H1 (cell line): Measurements from ENCODE around the gene CEP41. TPM values are rescaled to one million over a fixed set of nuclear protein-coding genes. Genes with fewer than 3 reads are reported as not detected.

ENCODE experiments used
- CTCF ChIA-PET: fragments of 300-600 bp; sonication (Branson Sonifier 250); formaldehyde crosslinking; loops from one replicate; lab custom pipeline; 2021; ENCODE audit not compliant: partially characterized antibody; lab: Charles Lee
- POLR2A ChIA-PET: fragments of 300-600 bp; sonication (Branson Sonifier 250); formaldehyde crosslinking; loops from one replicate; lab custom pipeline; 2021; ENCODE audit warnings: inconsistent platforms; ENCODE audit not compliant: partially characterized antibody; lab: Charles Lee
- DNase-seq, 2 experiments: peaks; one replicate each; pipeline versions ENCODE4 v3.0.0 to v3.0.0-alpha.2; 2010 to 2022; ENCODE audit warnings: low spot score in 2 of 2, low read depth in 1 of 2, mixed read lengths in 1 of 2
- FAIRE-seq: peaks from 2 replicates; lab custom pipeline; 2011; peaks lifted over from hg19 to GRCh38; lab: Jason Lieb, UNC
- H2AFZ ChIP-seq: 2 replicates; pipeline ENCODE4 v1.8.1; 2012; ENCODE audit warnings: low read length, inconsistent platforms
- H2AK5ac ChIP-seq: 2 replicates; pipeline ENCODE4 v1.6.1; 2013; ENCODE audit warnings: low read depth, low read length
- H2BK120ac ChIP-seq: replicated peaks from 2 replicates; pipeline ENCODE3; 2013; ENCODE audit warnings: low read depth, low read length, inconsistent platforms
- H2BK12ac ChIP-seq: 2 replicates; pipeline ENCODE4 v1.6.1; 2013; ENCODE audit warnings: low read depth, low read length
- H2BK15ac ChIP-seq: 2 replicates; pipeline ENCODE4 v1.6.1; 2013; ENCODE audit warnings: low read length
- H2BK20ac ChIP-seq: 2 replicates; pipeline ENCODE4 v1.6.1; 2013; ENCODE audit warnings: low read length
- H2BK5ac ChIP-seq: 2 replicates; pipeline ENCODE4 v1.6.1; 2013; ENCODE audit warnings: low read depth, low read length
- H3K14ac ChIP-seq: 2 replicates; pipeline ENCODE4 v1.6.1; 2013; ENCODE audit warnings: inconsistent platforms; ENCODE audit not compliant: insufficient read length
- H3K18ac ChIP-seq: 2 replicates; pipeline ENCODE4 v1.6.1; 2013; ENCODE audit warnings: low read length; ENCODE audit errors: extremely low read depth
- H3K23ac ChIP-seq: 2 replicates; pipeline ENCODE4 v1.6.1; 2013; ENCODE audit warnings: inconsistent platforms; ENCODE audit not compliant: insufficient read length
- H3K23me2 ChIP-seq: 2 replicates; pipeline ENCODE4 v1.6.1; 2013; ENCODE audit warnings: low read depth, low read length
- H3K27ac ChIP-seq: 2 replicates; pipeline ENCODE4 v1.6.1; 2011; ENCODE audit warnings: low read depth, low read length, inconsistent platforms
- H3K27me3 ChIP-seq, 4 experiments: replicated peaks in 1 of 4; 1 replicate in 1 of 4; 2 replicates in 3 of 4; pipeline versions ENCODE4 v1.6.1 to v1.8.1; 2011 to 2013; ENCODE audit warnings: low read length in 3 of 4, mild to moderate bottlenecking in 3 of 4, inconsistent platforms in 2 of 4, mixed read lengths in 2 of 4, moderate library complexity in 1 of 4; ENCODE audit not compliant: control insufficient read depth in 3 of 4, insufficient read depth in 3 of 4; ENCODE audit errors: extremely low read depth in 1 of 4
- H3K36me3 ChIP-seq, 4 experiments: 2 replicates each; pipeline versions ENCODE4 v1.6.1 to v1.8.1; 2011 to 2013; ENCODE audit warnings: mild to moderate bottlenecking in 4 of 4, low read length in 3 of 4, moderate library complexity in 2 of 4, control low read depth in 1 of 4, inconsistent platforms in 1 of 4; ENCODE audit not compliant: insufficient read depth in 4 of 4, control insufficient read depth in 2 of 4
- H3K4ac ChIP-seq: replicated peaks from 2 replicates; pipeline ENCODE3; 2013; ENCODE audit warnings: low read length, low read depth, mixed read lengths, inconsistent platforms; ENCODE audit not compliant: insufficient read length
- H3K4me1 ChIP-seq, 4 experiments: replicated peaks in 1 of 4; 1 replicate in 1 of 4; 2 replicates in 3 of 4; pipeline versions ENCODE4 v1.6.1 to v1.8.1; 2011 to 2013; ENCODE audit warnings: low read length in 3 of 4, inconsistent platforms in 2 of 4, mixed read lengths in 1 of 4; ENCODE audit not compliant: insufficient read depth in 4 of 4, control insufficient read depth in 3 of 4
- H3K4me2 ChIP-seq, 2 experiments: 2 replicates each; pipeline versions ENCODE4 v1.6.1 to v1.8.1; 2011 to 2013; ENCODE audit warnings: low read depth in 2 of 2, low read length in 2 of 2, control low read depth in 1 of 2, inconsistent platforms in 1 of 2, mild to moderate bottlenecking in 1 of 2; ENCODE audit not compliant: insufficient read depth in 1 of 2
- H3K4me3 ChIP-seq, 4 experiments: fragments of 200-600, 300-600 bp in 1 of 4; sonication (generic), shearing (Covaris generic), sonication (Bioruptor Twin) in 1 of 4; 2 replicates each; pipeline versions ENCODE4 v1.5.1 to v1.8.1; 2011 to 2016; ENCODE audit warnings: low read length in 4 of 4, low read depth in 3 of 4, control low read depth in 2 of 4, inconsistent platforms in 2 of 4, mild to moderate bottlenecking in 2 of 4, mixed read lengths in 1 of 4, moderate library complexity in 1 of 4; ENCODE audit not compliant: insufficient read depth in 2 of 4; ENCODE audit errors: extremely low read depth in 1 of 4
- H3K56ac ChIP-seq: replicated peaks from 2 replicates; pipeline ENCODE3; 2013; ENCODE audit warnings: low read depth, mild to moderate bottlenecking, mixed read lengths, low read length, inconsistent platforms; ENCODE audit not compliant: insufficient read length
- H3K79me1 ChIP-seq: 2 replicates; pipeline ENCODE4 v1.6.1; 2013; ENCODE audit warnings: low read depth, low read length, control low read depth
- H3K79me2 ChIP-seq, 2 experiments: 2 replicates each; pipeline versions ENCODE4 v1.6.1 to v1.8.1; 2012 to 2013; ENCODE audit warnings: low read length in 2 of 2, mild to moderate bottlenecking in 2 of 2, inconsistent platforms in 1 of 2; ENCODE audit not compliant: insufficient read depth in 2 of 2, control insufficient read depth in 1 of 2
- H3K9ac ChIP-seq, 4 experiments: replicated peaks in 1 of 4; 1 replicate in 1 of 4; 2 replicates in 3 of 4; pipeline versions ENCODE4 v1.6.1 to v1.8.1; 2011 to 2013; ENCODE audit warnings: low read depth in 3 of 4, low read length in 3 of 4, control low read depth in 2 of 4, mild to moderate bottlenecking in 2 of 4, moderate library complexity in 2 of 4, inconsistent platforms in 1 of 4; ENCODE audit errors: extremely low read depth in 1 of 4
- H3K9me3 ChIP-seq, 2 experiments: 2 replicates each; pipeline versions ENCODE4 v1.6.1 to v1.8.1; 2012 to 2013; ENCODE audit warnings: mild to moderate bottlenecking in 2 of 2, moderate library complexity in 2 of 2, control low read depth in 1 of 2, inconsistent platforms in 1 of 2, low read depth in 1 of 2, low read length in 1 of 2, mixed read lengths in 1 of 2; ENCODE audit not compliant: insufficient read depth in 2 of 2
- H4K20me1 ChIP-seq, 2 experiments: replicated peaks in 1 of 2; 2 replicates each; pipeline versions ENCODE3 to v1.8.1; 2011 to 2013; ENCODE audit warnings: inconsistent platforms in 2 of 2, low read length in 2 of 2, mild to moderate bottlenecking in 1 of 2; ENCODE audit not compliant: insufficient read depth in 2 of 2, control insufficient read depth in 1 of 2
- H4K5ac ChIP-seq: 2 replicates; pipeline ENCODE4 v1.6.1; 2013; ENCODE audit warnings: low read length, low read depth, mixed read lengths, inconsistent platforms; ENCODE audit not compliant: insufficient read length
- H4K8ac ChIP-seq: 2 replicates; pipeline ENCODE4 v1.8.0; 2013; ENCODE audit warnings: mild to moderate bottlenecking, moderate library complexity, low read length, inconsistent platforms; ENCODE audit not compliant: insufficient read depth; ENCODE audit errors: extremely low read depth
- H4K91ac ChIP-seq: replicated peaks from 2 replicates; pipeline ENCODE3; 2013; ENCODE audit warnings: low read length, mixed read lengths, inconsistent platforms; ENCODE audit not compliant: insufficient read length
- KDM5A ChIP-seq: fragments of 200-600 bp; IDR thresholded peaks from 2 replicates; pipeline ENCODE4 v1.7.1; 2012; ENCODE audit warnings: mild to moderate bottlenecking, low read length, inconsistent platforms, mixed read lengths
- SP1 ChIP-seq: IDR thresholded peaks from 2 replicates; pipeline ENCODE4 v1.6.1; 2011; ENCODE audit warnings: low read depth, low read length
- SUZ12 ChIP-seq: fragments of 200-600 bp; sonication (generic); IDR thresholded peaks from 2 replicates; pipeline ENCODE4 v1.6.1; 2012; ENCODE audit warnings: mild to moderate bottlenecking, inconsistent platforms, low read length, moderate library complexity, mixed read lengths
- TBP ChIP-seq: IDR thresholded peaks from 2 replicates; pipeline ENCODE4 v1.6.1; 2011; ENCODE audit warnings: low read depth, low read length, improper control_type of control experiment
- WGBS, 2 experiments: shearing (Covaris generic) in 1 of 2; methylation state at CpG; one replicate each; pipeline versions ENCODE4 v1.1.6 to v1.1.7; 2013 to 2015; ENCODE audit warnings: low lambda C conversion rate in 2 of 2, mixed read lengths in 2 of 2, inconsistent platforms in 1 of 2, low coverage in 1 of 2, missing lambda C conversion rate in 1 of 2; ENCODE audit not compliant: insufficient replicate concordance in 2 of 2, insufficient coverage in 1 of 2, insufficient read length in 1 of 2; ENCODE audit errors: extremely low coverage in 1 of 2, missing lambda C conversion rate in 1 of 2; 5-methylcytosine and 5-hydroxymethylcytosine counted together
- polyA plus RNA-seq, 7 experiments: library from polyadenylated mRNA; depleted of rRNA in 3 of 7; stranded (reverse) in 5 of 7; unstranded in 2 of 7; fragments of >200 nt in 5 of 7; fragments of 200-250 nt in 2 of 7; gene quantifications; 1 replicate in 5 of 7; 2 replicates in 1 of 7; 4 replicates in 1 of 7; pipeline versions ENCODE4 v1.2.1 to v1.2.3, GENCODE V29; 2011 to 2013; ENCODE audit warnings: missing spikeins in 2 of 7, mixed read lengths in 2 of 7
- total RNA-seq: library from RNA; stranded (reverse); fragmentation: NEBNext Ultra II Directional; extraction: Animal tissue kit (Norgen Biotek cat#: 25700); gene quantifications from 2 replicates; pipeline ENCODE4 v1.2.1, GENCODE V29; 2021

Gene CEP41
- total and polyA plus RNA-seq, 2 of the 8 experiments (the other 6 are each of a cell fraction or from before 2014, with no cell fraction given): 9.3 to 12.8 TPM

DNA sequence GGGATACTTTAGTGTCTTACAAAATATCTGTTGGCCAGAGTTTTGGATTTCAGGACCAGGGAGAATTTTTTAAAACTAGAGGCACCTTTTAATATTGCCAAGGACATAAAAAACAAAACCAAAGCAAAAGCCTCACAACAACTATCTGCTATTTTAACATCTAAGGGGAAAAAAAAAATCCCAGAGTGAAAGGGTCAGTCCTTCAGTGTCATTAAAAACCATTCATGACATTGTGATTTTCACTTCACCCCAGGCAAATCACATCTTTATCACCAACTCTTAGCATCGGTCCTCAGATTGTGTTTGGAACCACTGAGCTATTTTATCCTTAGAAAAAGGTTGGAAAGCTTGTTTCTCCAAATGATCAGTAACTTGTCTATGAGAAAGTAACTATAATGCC lies 10.7 kb downstream of the CEP41 start:
- H3K4ac ChIP-seq: no peak overlapping the region
- no peak overlapping the region for H3K23ac ChIP-seq
- H3K56ac ChIP-seq: no peak overlapping the region
- no peak overlapping the region for H2BK20ac ChIP-seq
- no peak overlapping the region for H2BK5ac ChIP-seq
- H3K36me3 ChIP-seq: no peaks in the 10 kb centered on the region
- H4K91ac ChIP-seq: no peak overlapping the region
- H2AK5ac ChIP-seq: no peak overlapping the region
- DNase-seq (no peak), FAIRE-seq (no peak)
- H3K9me3 ChIP-seq: no peaks in the 10 kb centered on the region
- no peaks in the 10 kb centered on the region for H3K27me3 ChIP-seq
- no peak overlapping the region for H3K14ac ChIP-seq
- H3K27ac ChIP-seq: no peak overlapping the region
- no peak overlapping the region for H4K8ac ChIP-seq
- POLR2A ChIA-PET: no interaction called here
- H3K79me1 ChIP-seq: no peaks in the 10 kb centered on the region
- H3K4me2 ChIP-seq: no peak overlapping the region
- no peak overlapping the region for H2AFZ ChIP-seq
- no peak overlapping the region for H3K18ac ChIP-seq
- no peaks in the 10 kb centered on the region for H3K79me2 ChIP-seq
- no peak overlapping the region for H2BK15ac ChIP-seq
- no peak overlapping the region for H2BK120ac ChIP-seq
- WGBS, 2 experiments: 77% methylated on average over 1 of the region's 1 CpG; no CpG with 5 or more reads in 1 of the 2 experiments
- no peak overlapping the region for H4K5ac ChIP-seq
- no peak overlapping the region for H2BK12ac ChIP-seq
- H3K4me1 ChIP-seq: no peaks in the 10 kb centered on the region; a peak in 1 of 7 replicates
- CTCF ChIA-PET: interaction anchor here (1.0 to 1.4 kb wide), 2 partner anchors 8 to 152 kb away, joined by 3 read pairs; no protein-coding TSS in a partner anchor
- no peaks in the 10 kb centered on the region for H4K20me1 ChIP-seq
- no peak overlapping the region for H3K9ac ChIP-seq
- no peaks in the 10 kb centered on the region; the same call in 1 of the 2 replicates for H3K23me2 ChIP-seq
- no peak overlapping the region for H3K4me3 ChIP-seq
- TF ChIP-seq TBP (no peak), SUZ12 (no peak), KDM5A (no peak), SP1 (no peak)
